ENCODE data around the gene ADGRB3. TPM values are rescaled to one million over a fixed set of nuclear protein-coding genes. Genes with fewer than 3 reads are reported as not detected.

ADGRB3 gene
- total RNA-seq, 1 donor from 2014 or later: 1.8 TPM

GRCh38 chr6:68951270-68951669, 316.2 kb downstream of the ADGRB3 start:
- peak; percentile 15 for TF ChIP-seq CTCF (IDR thresholded peaks at IDR 0.05; ENCODE audit: unreplicated experiment)
- no peak overlapping the region for H3K27ac Mint-ChIP-seq
- no peaks in the 10 kb centered on the region for H3K36me3 Mint-ChIP-seq (ENCODE audit: insufficient read depth)
- peak overlapping the region; percentile 22 for H3K4me3 Mint-ChIP-seq (ENCODE audit: low read depth)
- no peak for DNase-seq (ENCODE audit: low spot score, unreplicated experiment)
- H3K4me1 Mint-ChIP-seq (ENCODE audit: low read depth): peaks cover 6% of the 10 kb centered on the region
- H3K27me3 Mint-ChIP-seq: no peaks in the 10 kb centered on the region
- H3K9me3 Mint-ChIP-seq (ENCODE audit: low read depth): no peaks in the 10 kb centered on the region

- H3K4me1 Mint-ChIP-seq (ENCODE audit: low read depth): no peaks in the 10 kb centered on the region
- H3K36me3 Mint-ChIP-seq (ENCODE audit: insufficient read depth): no peaks in the 10 kb centered on the region
These were observed 323.2 kb downstream of the ADGRB3 start for GRCh38 chr6:68958327-68958726.

DNA sequence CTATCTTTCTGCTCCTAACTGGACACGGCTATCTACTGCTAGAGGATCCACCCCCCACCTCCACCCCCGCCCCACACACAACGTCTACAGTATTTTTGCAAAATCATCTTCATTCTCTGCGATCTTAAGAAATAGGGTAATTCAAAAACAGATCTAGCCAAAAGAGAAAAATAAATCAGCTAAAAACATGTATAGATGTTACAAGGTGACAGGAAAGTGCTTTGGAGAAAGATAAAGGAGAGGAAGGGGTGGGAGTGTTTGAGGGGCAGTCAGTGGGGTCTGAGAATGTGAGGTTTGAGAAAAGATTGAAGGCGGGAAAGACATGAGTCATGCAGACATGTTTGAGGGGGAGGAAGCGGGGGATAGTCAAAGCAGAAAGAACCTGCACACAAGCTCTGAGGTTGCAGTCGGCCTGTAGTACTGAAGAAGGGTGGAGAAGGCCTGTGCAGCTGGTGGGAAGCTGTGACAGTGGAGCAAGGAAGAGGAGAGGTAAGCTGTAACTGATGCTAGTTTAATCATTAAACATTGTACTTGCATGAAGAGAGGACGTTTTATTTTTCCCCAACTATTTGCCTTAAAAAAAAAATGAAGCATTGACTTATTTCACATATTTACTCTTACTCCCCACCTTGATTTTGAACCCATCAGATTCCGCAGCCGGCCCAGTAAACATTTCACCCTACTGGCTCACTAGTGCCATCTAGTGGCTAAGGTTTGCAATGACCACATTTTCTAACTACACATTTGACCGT, 332.6 kb downstream of the ADGRB3 start:
- no peak overlapping the region for H3K4me3 Mint-ChIP-seq (ENCODE audit: low read depth)
- H3K27me3 Mint-ChIP-seq: no peaks in the 10 kb centered on the region
- H3K4me1 Mint-ChIP-seq (ENCODE audit: low read depth): no peaks in the 10 kb centered on the region
- DNase-seq (ENCODE audit: low spot score, unreplicated experiment): peak; percentile 52
- peak; percentile 92 for TF ChIP-seq CTCF (IDR thresholded peaks at IDR 0.05; ENCODE audit: unreplicated experiment)
- no peaks in the 10 kb centered on the region for H3K9me3 Mint-ChIP-seq (ENCODE audit: low read depth)
- no peaks in the 10 kb centered on the region for H3K36me3 Mint-ChIP-seq (ENCODE audit: insufficient read depth)
- no peak overlapping the region for H3K27ac Mint-ChIP-seq

More at GRCh38 chr6:68958327-68958726, 323.2 kb downstream of the ADGRB3 start:
- no peak for TF ChIP-seq CTCF (IDR thresholded peaks at IDR 0.05; ENCODE audit: unreplicated experiment)
- no peak overlapping the region for H3K4me3 Mint-ChIP-seq (ENCODE audit: low read depth)
- H3K27ac Mint-ChIP-seq: no peak overlapping the region
- DNase-seq (ENCODE audit: low spot score, unreplicated experiment): no peak
- H3K27me3 Mint-ChIP-seq: no peaks in the 10 kb centered on the region
- no peaks in the 10 kb centered on the region for H3K9me3 Mint-ChIP-seq (ENCODE audit: low read depth)

DNA sequence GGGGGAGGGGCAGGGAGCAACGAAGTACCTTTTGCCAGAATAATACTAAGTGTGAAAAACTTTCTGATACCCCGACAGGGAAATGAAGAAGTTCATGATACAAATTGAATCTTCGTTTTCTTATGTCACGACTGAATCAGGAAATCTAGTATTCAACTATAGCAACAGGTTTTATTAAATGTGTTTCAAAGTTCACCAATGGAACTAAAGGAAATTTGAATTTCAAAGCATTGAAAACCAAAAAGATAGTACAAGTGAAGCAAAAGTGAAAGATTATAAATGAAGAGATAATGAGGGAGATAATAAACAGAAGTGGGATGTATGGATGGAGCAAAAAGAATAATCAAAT, 333.2 kb downstream of the ADGRB3 start:
- Mint-ChIP-seq H3K9me3 (ENCODE audit: low read depth) (no peaks in the 10 kb centered on the region), H3K4me3 (ENCODE audit: low read depth) (no peak overlapping the region), H3K27ac (no peak overlapping the region), H3K4me1 (ENCODE audit: low read depth) (no peaks in the 10 kb centered on the region), H3K36me3 (ENCODE audit: insufficient read depth) (no peaks in the 10 kb centered on the region), H3K27me3 (no peaks in the 10 kb centered on the region)
- no peak for TF ChIP-seq CTCF (IDR thresholded peaks at IDR 0.05; ENCODE audit: unreplicated experiment)
- DNase-seq (ENCODE audit: low spot score, unreplicated experiment): no peak

GRCh38 chr6:68973066-68973465, 338.0 kb downstream of the ADGRB3 start:
- no peak for DNase-seq (ENCODE audit: low spot score, unreplicated experiment)
- Mint-ChIP-seq H3K9me3 (ENCODE audit: low read depth) (no peaks in the 10 kb centered on the region), H3K4me1 (ENCODE audit: low read depth) (peaks cover 4% of the 10 kb centered on the region), H3K27ac (no peak overlapping the region), H3K4me3 (ENCODE audit: low read depth) (no peak overlapping the region), H3K36me3 (ENCODE audit: insufficient read depth) (no peaks in the 10 kb centered on the region), H3K27me3 (no peaks in the 10 kb centered on the region)
- no peak for TF ChIP-seq CTCF (IDR thresholded peaks at IDR 0.05; ENCODE audit: unreplicated experiment)
